NCI-H524 treated with DMSO at 0.1 percent for 48 hours (cell line): ENCODE measurements around the gene S100A5.

Experiments
- DNase-seq: peaks from one replicate; lab custom pipeline; 2025; lab: John Stamatoyannopoulos, UW

The S100A5 gene

DNA sequence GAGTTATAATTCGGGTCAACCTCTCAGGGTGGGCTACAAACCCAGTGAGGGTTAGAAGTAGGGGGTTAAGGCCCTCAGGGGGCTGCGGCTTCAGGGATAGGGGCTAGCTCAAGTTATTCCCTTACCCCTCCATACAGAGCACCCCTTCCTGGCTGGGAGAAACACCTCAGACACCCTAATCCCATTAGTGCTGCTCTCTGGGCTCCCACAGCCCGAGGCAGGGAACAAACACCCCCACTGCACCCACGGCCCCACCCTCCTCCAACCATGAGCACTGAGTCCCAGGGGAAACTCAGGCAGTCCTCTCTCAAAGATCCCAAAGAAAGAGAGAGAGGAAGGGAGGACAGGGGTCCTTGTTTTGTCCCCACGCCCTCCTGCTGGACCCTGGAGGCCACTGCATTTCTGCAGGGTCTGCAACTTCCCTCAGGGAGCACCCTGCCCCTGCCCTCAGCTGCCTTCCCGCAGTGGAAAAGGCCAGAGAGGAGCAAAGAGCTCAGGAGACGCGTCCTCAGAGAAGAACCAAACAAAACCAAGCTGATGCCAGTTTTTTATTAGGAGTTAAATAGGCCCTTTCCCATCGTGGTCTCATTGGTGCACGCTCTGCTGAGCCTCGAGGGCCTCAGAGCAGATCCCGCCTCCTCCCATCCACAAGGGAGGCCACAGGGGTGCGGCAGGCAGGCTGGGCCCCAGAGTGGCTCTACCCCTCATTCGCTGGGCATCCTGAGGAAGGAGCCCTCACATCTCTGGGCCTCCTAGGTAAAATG lies 6.2 kb upstream of the S100A5 start:
- no peak for DNase-seq

GRCh38 chr1:153546371-153546770 lies 5.6 kb upstream of the S100A5 start:
- DNase-seq = no peak

GRCh38 chr1:153545067-153546055 lies 4.6 kb upstream of the S100A5 start, which contains the start of gene S100A4:
S100A4 (minus strand) TSS chr1:153545806; CDS start chr1:153544794, 1,012 bp downstream.
- DNase-seq = peak; percentile 47

DNA sequence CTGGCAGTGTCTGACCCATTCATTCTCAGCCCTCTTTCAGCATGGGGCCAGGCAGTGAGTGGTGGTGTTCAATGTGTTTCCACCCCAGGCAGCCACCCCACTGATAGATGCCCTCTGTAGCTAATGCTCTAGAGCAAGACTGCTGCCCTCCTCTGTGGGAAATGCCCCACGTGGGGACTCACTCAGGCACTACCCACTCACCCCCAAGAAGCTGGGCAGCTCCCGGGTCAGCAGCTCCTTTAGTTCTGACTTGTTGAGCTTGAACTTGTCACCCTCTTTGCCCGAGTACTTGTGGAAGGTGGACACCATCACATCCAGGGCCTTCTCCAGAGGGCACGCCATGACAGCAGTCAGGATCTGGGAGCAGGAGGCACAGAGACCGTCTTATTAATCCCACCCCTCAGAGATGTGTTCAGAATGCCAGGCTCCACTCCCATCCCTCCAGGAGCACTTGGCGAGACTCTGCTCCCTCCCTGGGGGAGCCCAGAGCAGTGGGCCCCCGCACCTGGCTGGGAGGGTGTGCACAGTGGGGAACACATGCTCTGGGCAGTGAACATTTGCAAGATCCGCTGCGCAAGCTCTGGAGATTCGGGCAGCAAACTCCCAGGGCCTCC lies 3.8 kb upstream of the S100A5 start:
- no peak for DNase-seq

GRCh38 chr1:153543736-153544135 lies 3.0 kb upstream of the S100A5 start:
- DNase-seq = no peak

GRCh38 chr1:153542956-153543711 lies 2.4 kb upstream of the S100A5 start:
- DNase-seq = no peak

DNA sequence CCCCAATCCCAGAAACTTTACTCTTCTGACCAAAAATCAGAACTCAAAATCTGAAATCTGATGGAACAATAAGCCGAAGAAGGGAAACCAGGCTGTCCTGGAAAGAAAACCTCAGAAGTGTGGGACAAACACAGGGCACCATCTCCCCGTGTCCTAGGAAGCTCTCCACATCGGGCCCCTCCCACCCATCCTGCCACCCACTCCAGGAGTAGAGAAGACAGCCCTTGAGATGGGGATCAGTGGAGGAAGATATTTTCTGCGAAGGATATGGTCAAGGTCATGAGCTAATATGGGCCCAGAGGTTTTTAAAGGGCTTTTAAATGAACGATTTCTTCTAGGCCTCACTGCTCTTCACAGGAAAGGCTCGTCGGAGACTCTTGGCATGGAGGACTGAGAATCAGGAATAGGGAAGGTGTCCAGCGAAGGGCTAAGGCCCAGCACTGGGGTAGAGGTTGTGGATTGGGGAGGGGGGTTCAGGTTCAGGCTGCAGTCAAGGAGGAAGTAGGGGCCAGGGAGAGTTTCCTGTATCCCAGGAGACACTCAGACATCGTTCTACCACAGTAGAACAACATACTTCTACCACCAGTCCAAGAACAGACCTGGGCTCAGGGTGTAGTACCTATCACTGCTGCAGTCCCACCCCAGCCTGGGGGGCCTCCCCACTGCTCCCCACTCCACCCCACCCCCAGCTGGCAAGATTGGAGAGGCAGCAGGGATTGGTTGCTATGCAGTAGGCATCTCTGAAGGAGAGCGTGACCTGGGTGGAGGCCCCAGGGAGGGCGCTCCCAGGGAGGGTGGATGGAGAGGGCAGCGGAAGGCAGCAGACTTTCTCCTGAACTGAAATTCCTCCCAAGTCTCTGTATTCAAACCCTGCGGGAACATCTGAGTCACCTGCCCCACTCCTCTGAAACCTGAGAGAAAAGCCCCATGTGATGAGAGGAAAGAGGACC lies 1.2 kb upstream of the S100A5 start:
- DNase-seq = no peak

GRCh38 chr1:153539395-153540093 lies 1.2 kb downstream of the S100A5 start:
- DNase-seq = no peak

GRCh38 chr1:153538315-153538821 lies 2.4 kb downstream of the S100A5 start:
- DNase-seq = peak; percentile 33

DNA sequence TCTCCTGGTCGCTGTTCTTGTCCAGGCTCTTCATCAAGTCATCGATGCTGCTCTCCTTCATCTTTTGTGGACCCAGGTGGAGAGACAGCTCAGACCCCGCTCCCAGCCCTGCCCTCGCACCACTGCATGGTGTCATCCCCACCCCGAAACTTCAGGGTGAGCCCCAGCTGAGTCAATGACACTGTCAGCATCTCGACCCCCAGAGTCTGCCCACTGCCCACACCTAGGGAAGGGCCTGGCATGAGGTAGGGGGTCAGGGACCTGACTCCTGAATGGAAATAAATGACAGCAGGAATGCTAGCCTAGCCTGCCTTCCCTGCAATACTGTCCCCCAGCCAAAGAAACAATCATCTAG lies 3.4 kb downstream of the S100A5 start:
- DNase-seq = no peak

DNA sequence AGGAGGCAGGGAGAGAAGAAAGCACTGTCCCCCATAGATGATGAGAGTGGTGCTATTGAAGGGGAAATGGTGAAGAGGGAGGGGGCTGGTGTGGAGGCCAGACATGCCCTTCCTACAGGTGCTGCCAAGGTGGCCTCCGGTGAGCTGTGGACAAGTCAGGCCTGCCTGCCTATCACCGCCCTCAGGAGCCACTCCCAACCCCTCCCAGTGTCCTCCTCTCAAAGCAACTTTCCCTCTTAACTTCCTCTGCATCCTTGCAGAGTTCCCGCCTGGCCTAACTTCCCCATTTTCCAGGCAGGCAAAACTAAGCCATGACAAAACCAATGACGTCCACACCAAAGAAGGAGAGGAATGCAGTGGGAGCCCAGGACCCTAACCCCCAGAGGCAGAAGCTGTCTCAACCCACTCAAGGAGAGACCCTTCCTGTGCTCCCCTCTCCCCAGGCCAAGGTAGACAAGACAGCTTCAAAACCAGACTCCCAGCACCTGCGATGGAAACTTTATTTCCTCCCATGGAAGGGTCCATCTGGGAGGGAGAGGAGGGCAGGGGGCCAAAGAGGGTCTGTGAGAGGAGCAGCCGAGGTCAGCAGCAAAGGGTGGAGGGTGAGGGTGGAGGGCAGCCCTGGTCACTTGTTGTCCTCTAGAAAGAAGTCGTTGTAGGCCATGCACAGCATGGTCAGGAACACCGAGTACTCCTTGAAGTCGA lies 3.9 kb downstream of the S100A5 start:
- no peak for DNase-seq

- DNase-seq = no peak
These were observed 4.6 kb downstream of the S100A5 start for GRCh38 chr1:153536012-153536670.

DNA sequence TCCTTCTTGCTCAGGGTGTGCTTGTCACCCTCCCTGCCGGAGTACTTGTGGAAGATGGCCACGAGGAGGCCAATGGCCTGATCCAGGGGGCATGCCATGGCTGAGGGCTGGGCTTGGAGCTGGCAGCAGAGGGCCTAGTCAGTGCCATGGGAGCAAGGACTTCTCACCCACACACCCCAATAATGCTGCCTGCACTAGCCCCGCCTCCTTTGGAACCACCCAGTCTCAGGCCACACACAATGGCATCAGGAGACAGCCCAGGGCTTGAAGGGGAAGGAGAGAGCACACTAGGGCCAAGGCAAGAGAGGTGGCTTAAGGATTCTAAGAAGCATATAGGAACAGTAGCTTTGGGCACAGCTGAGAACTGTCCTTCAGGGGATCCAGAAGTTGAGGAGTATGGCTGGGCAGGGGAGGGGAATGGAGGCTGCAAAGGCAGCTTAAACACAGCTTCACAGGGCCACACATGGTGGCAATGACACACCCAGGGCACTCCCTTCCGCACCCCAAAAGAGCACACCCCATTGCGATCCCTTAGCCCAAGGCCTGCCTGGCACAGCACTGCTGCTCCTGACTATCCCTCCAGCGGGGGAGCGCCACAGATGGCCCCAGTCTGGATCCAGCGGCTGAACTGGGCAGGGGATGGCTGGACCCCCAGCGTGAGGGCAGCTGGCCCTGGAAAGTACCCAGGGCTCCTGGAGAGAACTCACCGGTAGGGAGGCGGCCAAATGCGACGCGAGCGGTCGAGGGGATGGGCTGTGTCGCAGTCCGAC lies 5.3 kb downstream of the S100A5 start, which contains the start of gene S100A6:
Gene S100A6 (minus strand): TSS at position 750 of the 770 bp plus-strand sequence. CDS start 652 bp downstream, at position 98.
- DNase-seq = no peak

- no peak for DNase-seq
These were observed 5.9 kb downstream of the S100A5 start for GRCh38 chr1:153534925-153535241.

- no peak for DNase-seq
These were observed 6.4 kb downstream of the S100A5 start for GRCh38 chr1:153534226-153534924.

- DNase-seq = no peak
These were observed 7.0 kb downstream of the S100A5 start for GRCh38 chr1:153533689-153534201.
